GM12878 (cell line): ENCODE results near the gene ATG4B. TPM values are rescaled to one million over a fixed set of nuclear protein-coding genes. Genes with fewer than 3 reads are reported as not detected.

ENCODE experiments used
- ATAC-seq: fragments of 200-7000 bp; cut with Tn5 transposase; 3 replicates; pipeline ENCODE4 v1.9.1; 2020; ENCODE audit warnings: mild to moderate bottlenecking, moderate library complexity
- BruUV-seq: library from RNA; stranded (reverse); fragments of 400-500 nt; replicated peaks from 2 replicates; lab custom pipeline; 2021; lab: Mats Ljungman, UMichigan
- CTCF ChIA-PET: fragments of 300-600 bp; sonication (Branson Sonifier 250); formaldehyde crosslinking; extraction: SDS; loops from one replicate; lab custom pipeline; 2021; ENCODE audit warnings: inconsistent platforms; lab: Yijun Ruan, JAX
- POLR2A ChIA-PET: fragments of 350-600 bp; formaldehyde crosslinking; extraction: SDS; loops from one replicate; lab custom pipeline; 2021; ENCODE audit warnings: inconsistent platforms; lab: Charles Lee
- RAD21 ChIA-PET: fragments of 300-600 bp; sonication (Branson Sonifier 250); formaldehyde crosslinking; loops from one replicate; lab custom pipeline; 2023; ENCODE audit warnings: antibody characterized with exemption; ENCODE audit not compliant: unreplicated experiment; lab: Charles Lee
- SMC1A ChIA-PET: fragments of 300-600 bp; sonication (Branson Sonifier 250); formaldehyde crosslinking; loops from one replicate; lab custom pipeline; 2023; ENCODE audit not compliant: unreplicated experiment, uncharacterized antibody; lab: Charles Lee
- DNase-seq: peaks from one replicate; pipeline ENCODE4 v3.0.0-alpha.2; 2011; ENCODE audit warnings: low read depth, low spot score
- FAIRE-seq: peaks from 3 replicates; lab custom pipeline; 2011; peaks lifted over from hg19 to GRCh38; lab: Jason Lieb, UNC
- H2AFZ ChIP-seq: 2 replicates; pipeline ENCODE4 v1.6.0; 2011; ENCODE audit warnings: low read depth, low read length, control low read depth; ENCODE audit not compliant: control insufficient read depth
- H3K27ac ChIP-seq: 2 replicates; pipeline ENCODE4 v1.5.1; 2011; ENCODE audit warnings: control low read depth; ENCODE audit not compliant: control insufficient read depth, insufficient read depth
- H3K27me3 ChIP-seq, 2 experiments: replicated peaks in 1 of 2; 2 replicates each; pipeline versions ENCODE4 v1.6.0 to v1.6.1; 2011; ENCODE audit warnings: low read length in 1 of 2; ENCODE audit not compliant: control insufficient read depth in 2 of 2, insufficient read depth in 2 of 2
- H3K36me3 ChIP-seq, 2 experiments: 2 replicates each; pipeline ENCODE4 v1.5.1; 2011; ENCODE audit warnings: low read length in 1 of 2; ENCODE audit not compliant: control insufficient read depth in 2 of 2, insufficient read depth in 2 of 2
- H3K4me1 ChIP-seq: 2 replicates; pipeline ENCODE4 v1.6.1; 2011; ENCODE audit warnings: mild to moderate bottlenecking, low read length, moderate library complexity, mixed read lengths; ENCODE audit not compliant: control insufficient read depth, insufficient read depth
- H3K4me2 ChIP-seq: 2 replicates; pipeline ENCODE4 v1.6.0; 2011; ENCODE audit warnings: control low read depth; ENCODE audit not compliant: control insufficient read depth, insufficient read depth
- H3K4me3 ChIP-seq: fragments of 200-600 bp; sonication (generic); 2 replicates; pipeline ENCODE4 v1.5.1; 2016
- H3K79me2 ChIP-seq: 2 replicates; pipeline ENCODE4 v1.6.0; 2011; ENCODE audit warnings: low read length; ENCODE audit not compliant: control insufficient read depth, insufficient read depth
- H3K9ac ChIP-seq: 2 replicates; pipeline ENCODE4 v1.8.0; 2011; ENCODE audit warnings: low read length, control low read depth, mixed read lengths; ENCODE audit not compliant: control insufficient read depth, insufficient read depth
- H3K9me3 ChIP-seq: replicated peaks from 3 replicates; pipeline ENCODE4 v1.5.1; 2011; ENCODE audit warnings: mild to moderate bottlenecking, low read length; ENCODE audit not compliant: control insufficient read depth, insufficient read depth
- H4K20me1 ChIP-seq: 2 replicates; pipeline ENCODE4 v1.6.0; 2011; ENCODE audit not compliant: control insufficient read depth, insufficient read depth
- BACH1 ChIP-seq: fragments of 450-650 bp; IDR thresholded peaks from 2 replicates; pipeline ENCODE4 v1.6.1; 2017; ENCODE audit warnings: mild to moderate bottlenecking, borderline replicate concordance
- BHLHE40 ChIP-seq, 2 experiments: fragments of 450-650 bp in 1 of 2; IDR thresholded peaks; 2 replicates each; pipeline ENCODE4 v1.6.1; 2011 to 2017; ENCODE audit warnings: low read depth in 2 of 2, borderline replicate concordance in 1 of 2, improper control_type of control experiment in 1 of 2, low read length in 1 of 2, mild to moderate bottlenecking in 1 of 2
- CREB1 ChIP-seq: IDR thresholded peaks from 2 replicates; pipeline ENCODE4 v1.6.1; 2012; ENCODE audit warnings: low read depth, mild to moderate bottlenecking, inconsistent platforms
- DPF2 ChIP-seq: fragments of 450-650 bp; IDR thresholded peaks from 2 replicates; pipeline ENCODE4 v1.6.1; 2017; ENCODE audit warnings: mild to moderate bottlenecking
- HDGF ChIP-seq: fragments of 450-650 bp; IDR thresholded peaks from 2 replicates; pipeline ENCODE4 v1.6.1; 2016; ENCODE audit warnings: antibody characterized with exemption
- IKZF1 ChIP-seq: fragments of 450-650 bp; conservative IDR thresholded peaks from 2 replicates; pipeline ENCODE4 v1.6.1; 2017; ENCODE audit warnings: antibody characterized with exemption, mild to moderate bottlenecking
- JUNB ChIP-seq: IDR thresholded peaks from 2 replicates; pipeline ENCODE4 v1.6.1; 2016; ENCODE audit warnings: antibody characterized with exemption, mild to moderate bottlenecking
- LARP7 ChIP-seq: fragments of 450-650 bp; IDR thresholded peaks from 2 replicates; pipeline ENCODE4 v1.6.1; 2017; ENCODE audit warnings: mild to moderate bottlenecking
- POU2F2 ChIP-seq: IDR thresholded peaks from 3 replicates; pipeline ENCODE4 v1.6.1; 2011; ENCODE audit warnings: low read depth, mild to moderate bottlenecking, low read length, borderline replicate concordance
- SIX5 ChIP-seq: IDR thresholded peaks from 2 replicates; pipeline ENCODE4 v1.6.1; 2011; ENCODE audit warnings: mild to moderate bottlenecking, low read depth, low read length, moderate library complexity; ENCODE audit not compliant: severe bottlenecking
- SMC3 ChIP-seq: IDR thresholded peaks from 2 replicates; pipeline ENCODE4 v1.6.1; 2011; ENCODE audit warnings: low read length, improper control_type of control experiment, borderline replicate concordance
- SRF ChIP-seq, 2 experiments: IDR thresholded peaks; 2 replicates each; pipeline ENCODE4 v1.6.1; 2011; ENCODE audit warnings: low read depth in 2 of 2, low read length in 2 of 2, mild to moderate bottlenecking in 1 of 2, moderate library complexity in 1 of 2
- SUZ12 ChIP-seq: fragments of 200-600 bp; sonication (generic); IDR thresholded peaks from one replicate; pipeline ENCODE4 v1.6.1; 2018; ENCODE audit warnings: antibody characterized with exemption, mild to moderate bottlenecking; ENCODE audit not compliant: unreplicated experiment
- ZBTB40 ChIP-seq: fragments of 450-650 bp; IDR thresholded peaks from 2 replicates; pipeline ENCODE4 v1.6.1; 2016; ENCODE audit warnings: mild to moderate bottlenecking, moderate library complexity, borderline replicate concordance
- WGBS: methylation state at CpG from one replicate; pipeline ENCODE4 v1.1.6; 2016; ENCODE audit warnings: low lambda C conversion rate; ENCODE audit not compliant: insufficient replicate concordance, insufficient coverage; ENCODE audit errors: missing lambda C conversion rate; 5-methylcytosine and 5-hydroxymethylcytosine counted together
- in situ Hi-C: fragments of 300-500 bp; cut with MboI; formaldehyde crosslinking; loops from 9 replicates; pipeline ENCODE4 v1.14.3; 2018; ENCODE audit warnings: mixed read lengths
- intact Hi-C: fragments of 100-400 bp; cut with micrococcal nuclease; formaldehyde crosslinking; loops from one replicate; pipeline ENCODE4 v1.14.2; 2022; ENCODE audit not compliant: unreplicated experiment
- polyA plus RNA-seq, 11 experiments: library from polyadenylated mRNA; depleted of rRNA in 4 of 11; unstranded in 6 of 11; stranded (reverse) in 5 of 11; fragments of >200 nt; fragmentation: Nextera tagmentation in 4 of 11; fragmentation: Illumina TruSeq in 1 of 11; extraction: Ambion mirVana in 4 of 11; extraction: Trizol in 1 of 11; gene quantifications; 1 replicate in 1 of 11; 2 replicates in 10 of 11; pipeline versions ENCODE4 v1.2.1 to v1.2.3, GENCODE V29; 2011 to 2016; ENCODE audit warnings: inconsistent platforms in 2 of 11, missing spikeins in 2 of 11, low read depth in 1 of 11
- total RNA-seq, 4 experiments: library from RNA; depleted of rRNA in 3 of 4; stranded (reverse); fragments of >200 nt in 3 of 4; fragmentation: Illumina TruSeq in 1 of 4; extraction: Trizol in 1 of 4; gene quantifications; 2 replicates each; pipeline versions ENCODE4 v1.2.1 to v1.2.3, GENCODE V29; 2013 to 2021
- TF ChIP-seq, protein P1 (sequence below): fragments of 450-650 bp; IDR thresholded peaks from 2 replicates; pipeline ENCODE4 v1.6.1; 2016; ENCODE audit warnings: mild to moderate bottlenecking

The ATG4B gene
- total and polyA plus RNA-seq, 10 of the 15 experiments (the other 5 are each of a cell fraction or from before 2014, with no cell fraction given) = 5.8 to 84.1 (median 64.9) TPM

GRCh38 chr2:241608881-241609280, 28.6 kb upstream of the ATG4B start (continued):
- TF ChIP-seq ZBTB40 = no peak
- TF ChIP-seq, all 136 proteins: peak for 0

DNA sequence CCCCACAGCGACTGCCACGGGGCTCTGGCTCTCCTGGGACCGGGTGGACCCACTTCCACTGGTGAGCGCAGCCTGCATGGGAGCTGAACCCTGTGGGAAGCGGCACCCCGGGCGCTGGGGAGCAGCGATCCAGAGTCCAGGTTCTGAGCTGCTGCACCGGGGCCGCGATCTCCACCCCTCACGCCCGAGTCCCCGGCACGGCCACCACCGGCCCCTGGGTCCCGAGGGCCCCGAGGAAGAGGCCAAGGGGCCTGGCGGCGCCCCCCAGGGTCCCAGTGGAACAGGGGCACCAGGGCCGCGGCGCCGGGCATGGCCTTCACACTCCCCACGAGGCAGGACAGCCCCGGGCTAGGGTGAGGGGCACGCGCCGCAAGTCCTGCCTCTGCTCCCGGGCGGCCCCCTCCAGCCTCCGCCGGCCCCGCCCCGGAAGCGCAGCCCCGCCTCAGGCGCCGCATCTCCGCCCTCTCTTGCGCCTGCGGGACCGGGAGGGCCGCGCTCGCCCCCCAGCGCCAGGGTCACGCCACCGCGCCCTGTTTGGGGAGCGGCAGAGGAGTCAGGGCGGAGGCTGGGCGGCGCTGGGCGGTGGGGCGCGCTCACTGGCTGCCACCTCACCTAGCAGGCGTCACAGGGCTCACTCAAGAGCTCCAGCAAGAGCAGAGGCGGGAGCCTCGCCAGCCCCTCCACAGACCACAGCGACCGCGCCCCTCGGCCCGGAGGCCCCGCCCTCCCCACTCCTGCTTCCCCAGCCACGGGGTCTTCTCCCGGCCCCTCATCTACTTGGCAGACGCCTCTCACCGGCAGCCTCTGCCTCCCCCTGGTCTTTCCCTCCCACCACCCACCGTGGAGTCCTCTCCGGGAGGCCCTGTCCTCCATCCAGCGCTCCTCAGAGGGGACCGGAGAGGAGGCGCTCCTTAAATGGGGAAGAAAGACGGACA, 27.4 kb upstream of the ATG4B start:
- peak overlapping the region; percentile 75 for H3K4me3 ChIP-seq
- intact Hi-C loops = loop anchor here (5.0 to 10.0 kb wide), 2 partner anchors 103 to 255 kb away; partner anchors contain the start of genes FARP2 and STK25
- WGBS = 11% methylated on average over 56 of the region's 76 CpGs
- ATAC-seq (peak; percentile 100), DNase-seq (peak; percentile 40), FAIRE-seq (no peak)
- H3K9me3 ChIP-seq = no peaks in the 10 kb centered on the region
- H3K36me3 ChIP-seq = peaks cover 11 to 16% of the 10 kb centered on the region in 2 experiments; a peak in 2 of 4 replicates
- H3K27ac ChIP-seq = peak overlapping the region; percentile 43; the same call in 1 of the 2 replicates
- RAD21 ChIA-PET = interaction anchor here (1.1 to 1.5 kb wide), 2 partner anchors 252 to 392 kb away, joined by 3 to 4 read pairs; no protein-coding TSS in a partner anchor
- no peaks in the 10 kb centered on the region for H4K20me1 ChIP-seq
- peaks cover 7% of the 10 kb centered on the region for H3K79me2 ChIP-seq
- POLR2A ChIA-PET = interaction anchor here (1.1 to 1.3 kb wide), 2 partner anchors 16 to 28 kb away, joined by 3 read pairs; no protein-coding TSS in a partner anchor
- no peaks in the 10 kb centered on the region for H3K4me1 ChIP-seq
- BruUV-seq = no TSS peak
- peak overlapping the region; percentile 91 for H3K4me2 ChIP-seq
- in situ Hi-C loops = no loop called here
- peak overlapping the region; percentile 56; the same call in 1 of the 2 replicates for H3K9ac ChIP-seq
- peak overlapping the region; percentile 69 for H2AFZ ChIP-seq
- CTCF ChIA-PET = interaction anchor here (0.6 to 2.0 kb wide), 8 partner anchors 8 to 819 kb away, joined by 3 to 9 read pairs (median 3); no protein-coding TSS in a partner anchor
- SMC1A ChIA-PET = no interaction called here
- no peaks in the 10 kb centered on the region for H3K27me3 ChIP-seq
- TF ChIP-seq, protein P1, sequence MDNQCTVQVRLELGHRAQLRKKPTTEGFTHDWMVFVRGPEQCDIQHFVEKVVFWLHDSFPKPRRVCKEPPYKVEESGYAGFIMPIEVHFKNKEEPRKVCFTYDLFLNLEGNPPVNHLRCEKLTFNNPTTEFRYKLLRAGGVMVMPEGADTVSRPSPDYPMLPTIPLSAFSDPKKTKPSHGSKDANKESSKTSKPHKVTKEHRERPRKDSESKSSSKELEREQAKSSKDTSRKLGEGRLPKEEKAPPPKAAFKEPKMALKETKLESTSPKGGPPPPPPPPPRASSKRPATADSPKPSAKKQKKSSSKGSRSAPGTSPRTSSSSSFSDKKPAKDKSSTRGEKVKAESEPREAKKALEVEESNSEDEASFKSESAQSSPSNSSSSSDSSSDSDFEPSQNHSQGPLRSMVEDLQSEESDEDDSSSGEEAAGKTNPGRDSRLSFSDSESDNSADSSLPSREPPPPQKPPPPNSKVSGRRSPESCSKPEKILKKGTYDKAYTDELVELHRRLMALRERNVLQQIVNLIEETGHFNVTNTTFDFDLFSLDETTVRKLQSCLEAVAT = no peak
- TF ChIP-seq POU2F2 = 0 out of 3 replicates have a peak, but pooled peaks have one; percentile 13
- peak; percentile 93 for TF ChIP-seq LARP7
- TF ChIP-seq BHLHE40 (IDR thresholded peaks at IDR 0.05; ENCODE audit: borderline replicate concordance in 1 of 2, low read depth in 2 of 2, low read length in 1 of 2) = peak; percentile 43 to 78; a peak in 2 of 4 replicates
- 0 out of 4 replicates have a peak, but pooled peaks of 1 of the 2 experiments have one; percentile 62 for TF ChIP-seq SRF (IDR thresholded peaks at IDR 0.05; ENCODE audit: low read depth in 2 of 2, low read length in 2 of 2)
- peak; percentile 66; the same call in 1 of the 2 replicates for TF ChIP-seq DPF2
- no peak for TF ChIP-seq SIX5
- TF ChIP-seq BACH1 = peak; percentile 66
- TF ChIP-seq SMC3 = peak; percentile 41; the same call in 1 of the 2 replicates
- 0 out of 2 replicates have a peak, but pooled peaks have one; percentile 27 for TF ChIP-seq HDGF
- TF ChIP-seq CREB1 = peak; percentile 26; the same call in 1 of the 2 replicates
- peak; percentile 55 for TF ChIP-seq IKZF1
- no peak for TF ChIP-seq JUNB
- no peak for TF ChIP-seq SUZ12
